ENCODE measurements around the gene RANBP3L.

The RANBP3L gene

DNA sequence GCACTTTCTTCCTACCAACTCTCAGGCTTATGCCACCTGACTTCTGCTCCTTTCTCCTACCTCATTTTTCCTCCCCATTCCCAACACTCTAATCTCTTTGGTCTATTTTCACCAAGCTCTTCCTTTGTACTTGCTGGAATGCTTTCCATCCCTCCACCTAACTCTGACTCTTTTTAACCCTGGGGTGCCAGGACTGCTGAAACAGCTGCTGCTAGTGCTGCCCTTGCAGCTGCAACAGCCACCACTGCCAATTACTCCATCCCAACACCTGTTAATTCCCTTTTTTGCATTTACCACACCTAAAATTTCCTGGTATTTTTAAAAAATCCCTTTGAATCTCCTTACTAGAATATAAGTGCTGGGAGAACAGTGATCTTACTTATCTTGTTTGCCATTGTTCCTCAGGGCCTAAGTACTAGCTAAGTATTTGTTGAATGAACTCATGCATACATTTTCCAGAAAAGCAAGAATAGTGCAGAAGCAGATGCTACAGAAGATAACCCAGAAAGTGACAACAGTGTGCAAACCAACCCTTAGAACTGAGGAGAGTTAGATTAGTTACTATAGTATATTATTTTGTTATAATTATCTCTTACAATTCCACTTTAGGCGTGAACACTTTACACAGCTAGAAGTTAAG, 71.4 kb downstream of the RANBP3L start:
- in situ Hi-C loops (cut with HindIII; ENCODE audit: low pct_ligation_motif_present, low sequenced_read_pairs): no loop called here
- H3K27ac ChIP-seq: no peak overlapping the region
- no peak overlapping the region for H3K4me3 ChIP-seq (ENCODE audit: low read depth, low read length)
- H3K27me3 ChIP-seq (replicated peaks): no peaks in the 10 kb centered on the region
- TF ChIP-seq, protein P1, sequence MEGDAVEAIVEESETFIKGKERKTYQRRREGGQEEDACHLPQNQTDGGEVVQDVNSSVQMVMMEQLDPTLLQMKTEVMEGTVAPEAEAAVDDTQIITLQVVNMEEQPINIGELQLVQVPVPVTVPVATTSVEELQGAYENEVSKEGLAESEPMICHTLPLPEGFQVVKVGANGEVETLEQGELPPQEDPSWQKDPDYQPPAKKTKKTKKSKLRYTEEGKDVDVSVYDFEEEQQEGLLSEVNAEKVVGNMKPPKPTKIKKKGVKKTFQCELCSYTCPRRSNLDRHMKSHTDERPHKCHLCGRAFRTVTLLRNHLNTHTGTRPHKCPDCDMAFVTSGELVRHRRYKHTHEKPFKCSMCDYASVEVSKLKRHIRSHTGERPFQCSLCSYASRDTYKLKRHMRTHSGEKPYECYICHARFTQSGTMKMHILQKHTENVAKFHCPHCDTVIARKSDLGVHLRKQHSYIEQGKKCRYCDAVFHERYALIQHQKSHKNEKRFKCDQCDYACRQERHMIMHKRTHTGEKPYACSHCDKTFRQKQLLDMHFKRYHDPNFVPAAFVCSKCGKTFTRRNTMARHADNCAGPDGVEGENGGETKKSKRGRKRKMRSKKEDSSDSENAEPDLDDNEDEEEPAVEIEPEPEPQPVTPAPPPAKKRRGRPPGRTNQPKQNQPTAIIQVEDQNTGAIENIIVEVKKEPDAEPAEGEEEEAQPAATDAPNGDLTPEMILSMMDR (IDR thresholded peaks at IDR 0.05; ENCODE audit: low read depth, low read length, missing control alignments): no peak
- H3K36me3 ChIP-seq (replicated peaks): peaks cover 2% of the 10 kb centered on the region
- no peak for DNase-seq

DNA sequence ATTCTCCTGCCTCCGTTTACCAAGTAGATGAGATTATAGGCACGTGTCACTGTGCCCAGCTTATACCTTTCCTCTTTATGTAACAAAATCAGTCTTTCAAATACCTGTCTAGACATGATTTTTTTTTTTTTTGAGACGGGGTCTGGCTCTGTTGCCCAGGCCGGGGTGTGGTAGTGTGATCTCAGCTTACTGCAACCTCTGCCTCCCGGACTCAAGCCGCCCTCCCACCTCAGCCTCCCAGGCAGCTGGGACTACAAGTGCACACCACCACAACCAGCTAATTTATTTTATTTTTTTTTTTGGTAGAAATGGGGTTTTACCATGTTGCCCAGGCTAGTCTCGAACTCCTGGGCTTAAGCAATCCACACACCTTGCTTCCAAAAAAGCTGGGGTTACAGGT, 73.2 kb downstream of the RANBP3L start:
- TF ChIP-seq, protein P1 (IDR thresholded peaks at IDR 0.05; ENCODE audit: low read depth, low read length, missing control alignments): no peak
- no peak overlapping the region for H3K27ac ChIP-seq
- H3K36me3 ChIP-seq (replicated peaks): peaks cover 8% of the 10 kb centered on the region
- DNase-seq: no peak
- in situ Hi-C loops (cut with HindIII; ENCODE audit: low pct_ligation_motif_present, low sequenced_read_pairs): no loop called here
- no peaks in the 10 kb centered on the region for H3K27me3 ChIP-seq (replicated peaks)
- H3K4me3 ChIP-seq (ENCODE audit: low read depth, low read length): no peak overlapping the region

DNA sequence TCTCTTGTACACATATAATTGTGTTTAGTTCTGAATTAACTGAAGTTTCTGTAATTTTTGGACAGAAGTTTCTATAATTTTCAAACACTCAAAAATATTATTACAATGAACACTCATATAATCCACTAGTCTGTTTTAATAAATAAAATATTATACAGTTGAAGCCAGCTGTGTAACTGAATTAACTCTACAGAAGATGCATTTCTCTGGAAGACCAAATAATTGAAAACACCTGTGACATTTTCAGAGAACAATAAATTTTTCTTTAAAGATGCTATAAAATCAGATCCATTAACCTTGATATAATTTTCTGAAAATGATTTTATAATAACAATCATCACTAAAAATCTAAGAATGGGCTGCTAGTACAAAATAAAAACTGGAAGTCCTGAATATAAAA, 74.7 kb downstream of the RANBP3L start:
- TF ChIP-seq, protein P1 (IDR thresholded peaks at IDR 0.05; ENCODE audit: low read depth, low read length, missing control alignments): no peak
- H3K27ac ChIP-seq: no peak overlapping the region
- no peaks in the 10 kb centered on the region for H3K27me3 ChIP-seq (replicated peaks)
- H3K4me3 ChIP-seq (ENCODE audit: low read depth, low read length): no peak overlapping the region
- no peak for DNase-seq
- H3K36me3 ChIP-seq (replicated peaks): peaks cover 8% of the 10 kb centered on the region
- in situ Hi-C loops (cut with HindIII; ENCODE audit: low pct_ligation_motif_present, low sequenced_read_pairs): no loop called here

DNA sequence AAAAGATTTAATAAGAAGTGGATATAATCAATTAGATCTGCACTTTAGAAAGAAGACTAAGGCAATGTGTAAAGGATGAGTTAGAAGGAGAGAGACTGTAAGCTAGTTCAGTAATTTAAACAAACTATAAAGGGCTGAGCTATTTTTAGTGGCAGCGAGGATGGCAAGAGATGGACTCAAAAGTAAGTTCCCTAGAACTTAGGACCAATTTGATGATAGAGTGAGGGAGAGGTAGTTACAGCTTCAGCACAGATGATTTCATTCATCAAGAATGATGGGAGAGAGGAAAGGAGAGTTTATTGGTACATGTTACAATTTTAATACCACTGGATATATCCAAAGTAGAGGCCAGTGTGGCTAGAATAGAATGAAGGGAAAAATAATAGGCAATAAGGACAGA, 79.1 kb downstream of the RANBP3L start:
- TF ChIP-seq, protein P1 (IDR thresholded peaks at IDR 0.05; ENCODE audit: low read depth, low read length, missing control alignments): no peak
- peaks cover 8% of the 10 kb centered on the region for H3K36me3 ChIP-seq (replicated peaks)
- H3K4me3 ChIP-seq (ENCODE audit: low read depth, low read length): no peak overlapping the region
- no peak overlapping the region for H3K27ac ChIP-seq
- H3K27me3 ChIP-seq (replicated peaks): no peaks in the 10 kb centered on the region
- in situ Hi-C loops (cut with HindIII; ENCODE audit: low pct_ligation_motif_present, low sequenced_read_pairs): no loop called here
- DNase-seq: no peak

DNA sequence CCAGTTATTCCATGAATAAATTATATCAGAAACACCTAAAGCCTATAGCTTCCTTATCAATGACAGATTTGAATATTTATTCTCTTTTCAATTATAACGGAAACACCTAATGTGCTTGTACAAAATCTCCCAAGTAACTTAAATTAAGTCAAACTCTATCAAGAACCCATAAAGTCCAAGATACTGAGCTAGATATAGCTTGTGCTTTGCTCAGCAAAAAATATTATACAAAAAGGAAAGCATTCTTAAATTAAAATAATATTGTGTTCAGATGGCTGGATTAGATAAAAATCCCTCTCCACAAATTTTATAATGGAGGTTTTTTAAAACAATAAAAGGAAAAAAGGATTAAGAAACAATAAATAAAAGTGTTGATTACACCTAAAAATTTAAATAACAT, 83.7 kb downstream of the RANBP3L start:
- TF ChIP-seq, protein P1 (IDR thresholded peaks at IDR 0.05; ENCODE audit: low read depth, low read length, missing control alignments): no peak
- no peak for DNase-seq
- in situ Hi-C loops (cut with HindIII; ENCODE audit: low pct_ligation_motif_present, low sequenced_read_pairs): no loop called here
- no peak overlapping the region for H3K4me3 ChIP-seq (ENCODE audit: low read depth, low read length)
- H3K27ac ChIP-seq: no peak overlapping the region
- H3K36me3 ChIP-seq (replicated peaks): no peaks in the 10 kb centered on the region
- no peaks in the 10 kb centered on the region for H3K27me3 ChIP-seq (replicated peaks)

DNA sequence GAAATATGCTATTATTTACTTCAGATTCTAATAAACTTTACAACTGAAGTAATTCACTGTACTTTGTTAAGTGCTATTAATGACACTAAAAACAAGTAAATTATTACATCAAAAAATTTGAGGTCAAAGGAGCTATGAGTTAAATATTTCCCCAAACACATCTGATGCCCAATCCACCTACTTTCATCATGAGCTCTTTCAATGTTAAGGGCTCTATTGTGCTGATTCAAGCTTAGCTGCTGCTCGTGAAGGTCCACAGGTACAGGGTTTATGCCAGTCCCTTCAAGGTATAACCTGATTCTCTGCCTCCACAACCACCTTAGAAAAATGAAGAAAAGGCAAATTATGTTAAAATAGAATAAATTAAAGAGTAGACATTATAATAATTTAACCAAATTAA, 84.1 kb downstream of the RANBP3L start:
- in situ Hi-C loops (cut with HindIII; ENCODE audit: low pct_ligation_motif_present, low sequenced_read_pairs): no loop called here
- Histone ChIP-seq H3K36me3 (replicated peaks) (no peaks in the 10 kb centered on the region), H3K27ac (no peak overlapping the region), H3K27me3 (replicated peaks) (no peaks in the 10 kb centered on the region), H3K4me3 (ENCODE audit: low read depth, low read length) (no peak overlapping the region)
- TF ChIP-seq, protein P1 (IDR thresholded peaks at IDR 0.05; ENCODE audit: low read depth, low read length, missing control alignments): no peak
- DNase-seq: no peak
